ENCODE data around the gene NACC2. TPM values are rescaled to one million over a fixed set of nuclear protein-coding genes. Genes with fewer than 3 reads are reported as not detected.

Gene NACC2
- total RNA-seq, 2 experiments from 2014 or later, result 6.0 to 6.2 TPM

DNA sequence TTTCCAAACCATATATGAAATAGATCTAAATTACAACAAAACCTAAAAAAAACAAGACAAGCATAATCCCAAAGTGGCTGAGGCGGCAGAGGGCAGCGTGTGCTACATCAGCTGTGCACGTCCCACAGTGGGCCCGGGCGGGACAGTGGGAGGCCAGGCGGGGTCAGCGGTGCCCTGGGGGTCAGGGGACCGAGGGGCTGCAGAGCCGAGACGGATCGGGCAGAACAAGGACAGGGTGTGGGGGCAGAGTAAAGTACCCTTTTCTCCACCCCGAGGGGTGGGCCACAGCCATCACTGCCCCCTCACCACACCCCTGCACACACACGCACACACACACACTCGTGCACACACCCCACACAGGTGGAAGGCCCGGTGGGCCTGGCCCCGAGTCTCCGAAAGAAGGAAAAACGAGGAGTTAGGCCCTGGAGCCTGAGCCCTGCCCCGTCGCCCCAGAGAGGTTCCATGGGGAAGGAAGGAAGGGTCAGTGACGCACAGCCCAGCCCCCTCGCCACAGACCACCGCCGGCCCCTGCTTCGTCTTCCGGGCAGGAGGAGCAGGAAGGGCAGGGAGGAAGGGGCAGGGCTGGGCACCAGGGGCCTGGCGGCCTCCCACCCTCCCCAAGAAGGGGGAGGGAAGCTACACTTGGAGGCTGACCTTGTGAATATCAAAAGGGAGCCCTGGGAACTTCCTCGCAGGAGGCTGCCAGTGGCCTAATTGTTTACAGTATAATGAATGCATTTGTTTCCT, 84.3 kb downstream of the NACC2 start:
- Mint-ChIP-seq H3K4me1 (ENCODE audit: low read depth) (no peaks in the 10 kb centered on the region), H3K4me3 (no peak overlapping the region), H3K9me3 (no peaks in the 10 kb centered on the region), H3K27me3 (no peaks in the 10 kb centered on the region), H3K36me3 (ENCODE audit: low read depth) (no peaks in the 10 kb centered on the region), H3K27ac (no peak overlapping the region)
- intact Hi-C loops (cut with micrococcal nuclease), result no loop called here
- no peak for ATAC-seq
- TF ChIP-seq, protein P1, sequence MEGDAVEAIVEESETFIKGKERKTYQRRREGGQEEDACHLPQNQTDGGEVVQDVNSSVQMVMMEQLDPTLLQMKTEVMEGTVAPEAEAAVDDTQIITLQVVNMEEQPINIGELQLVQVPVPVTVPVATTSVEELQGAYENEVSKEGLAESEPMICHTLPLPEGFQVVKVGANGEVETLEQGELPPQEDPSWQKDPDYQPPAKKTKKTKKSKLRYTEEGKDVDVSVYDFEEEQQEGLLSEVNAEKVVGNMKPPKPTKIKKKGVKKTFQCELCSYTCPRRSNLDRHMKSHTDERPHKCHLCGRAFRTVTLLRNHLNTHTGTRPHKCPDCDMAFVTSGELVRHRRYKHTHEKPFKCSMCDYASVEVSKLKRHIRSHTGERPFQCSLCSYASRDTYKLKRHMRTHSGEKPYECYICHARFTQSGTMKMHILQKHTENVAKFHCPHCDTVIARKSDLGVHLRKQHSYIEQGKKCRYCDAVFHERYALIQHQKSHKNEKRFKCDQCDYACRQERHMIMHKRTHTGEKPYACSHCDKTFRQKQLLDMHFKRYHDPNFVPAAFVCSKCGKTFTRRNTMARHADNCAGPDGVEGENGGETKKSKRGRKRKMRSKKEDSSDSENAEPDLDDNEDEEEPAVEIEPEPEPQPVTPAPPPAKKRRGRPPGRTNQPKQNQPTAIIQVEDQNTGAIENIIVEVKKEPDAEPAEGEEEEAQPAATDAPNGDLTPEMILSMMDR (IDR thresholded peaks at IDR 0.05), result no peak
- POLR2A ChIA-PET, result no interaction called here
- CTCF ChIA-PET, result no interaction called here
- DNase-seq, result no peak

DNA sequence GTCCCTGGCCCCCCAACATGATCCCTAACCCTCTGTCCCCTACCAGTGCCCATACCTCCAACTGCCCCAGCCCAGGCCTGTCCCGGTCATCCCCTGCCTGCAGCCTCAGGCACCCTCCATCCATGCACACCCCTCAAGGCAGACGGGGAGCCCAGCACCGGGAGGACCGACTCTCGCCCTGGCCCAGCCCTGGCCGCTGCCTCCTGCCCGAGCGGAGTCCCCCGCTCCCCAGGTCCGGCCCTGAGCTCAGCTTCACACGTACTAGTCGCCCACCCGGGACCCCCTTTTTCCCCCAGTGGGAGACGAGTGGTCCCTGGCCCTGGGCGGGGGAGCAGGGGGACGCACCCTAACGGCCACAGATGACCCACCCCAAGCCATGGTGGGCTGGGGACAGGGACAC, 84.9 kb downstream of the NACC2 start:
- ATAC-seq (no peak), DNase-seq (no peak)
- Mint-ChIP-seq H3K4me1 (ENCODE audit: low read depth) (no peaks in the 10 kb centered on the region), H3K4me3 (no peak overlapping the region), H3K36me3 (ENCODE audit: low read depth) (no peaks in the 10 kb centered on the region), H3K9me3 (no peaks in the 10 kb centered on the region), H3K27me3 (no peaks in the 10 kb centered on the region), H3K27ac (no peak overlapping the region)
- TF ChIP-seq, protein P1 (IDR thresholded peaks at IDR 0.05), result no peak
- ChIA-PET POLR2A (no interaction called here), CTCF (no interaction called here)
- intact Hi-C loops (cut with micrococcal nuclease), result no loop called here

- no peak overlapping the region for H3K27ac Mint-ChIP-seq
- ATAC-seq (no peak), DNase-seq (no peak)
- no peaks in the 10 kb centered on the region for H3K4me1 Mint-ChIP-seq (ENCODE audit: low read depth)
- CTCF ChIA-PET, result no interaction called here
- no peak overlapping the region for H3K4me3 Mint-ChIP-seq
- no peaks in the 10 kb centered on the region for H3K36me3 Mint-ChIP-seq (ENCODE audit: low read depth)
- POLR2A ChIA-PET, result no interaction called here
- no peaks in the 10 kb centered on the region for H3K27me3 Mint-ChIP-seq
- no peaks in the 10 kb centered on the region for H3K9me3 Mint-ChIP-seq
- TF ChIP-seq, protein P1 (IDR thresholded peaks at IDR 0.05), result no peak
- intact Hi-C loops (cut with micrococcal nuclease), result no loop called here
Observed at GRCh38 chr9:136009516-136009915, 85.6 kb downstream of the NACC2 start.

DNA sequence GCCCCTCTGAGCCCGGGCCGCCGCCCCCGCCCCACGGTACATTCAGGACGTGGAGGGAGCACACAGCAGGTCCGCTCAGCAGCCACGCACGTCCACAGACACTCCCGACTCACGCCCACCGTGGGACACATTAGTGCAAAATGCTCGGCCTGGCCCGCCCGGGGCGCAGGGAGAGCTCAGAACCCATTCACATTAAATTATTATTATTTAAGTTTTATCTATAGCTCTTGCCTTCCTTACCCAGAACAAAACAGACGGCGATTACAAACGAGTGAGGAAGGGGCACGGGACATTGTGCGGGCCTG, 86.4 kb downstream of the NACC2 start:
- ChIA-PET CTCF (no interaction called here), POLR2A (no interaction called here)
- no peak for DNase-seq
- H3K27me3 Mint-ChIP-seq, result no peaks in the 10 kb centered on the region
- no peak overlapping the region for H3K27ac Mint-ChIP-seq
- H3K4me1 Mint-ChIP-seq (ENCODE audit: low read depth), result no peaks in the 10 kb centered on the region
- intact Hi-C loops (cut with micrococcal nuclease), result no loop called here
- TF ChIP-seq, protein P1 (IDR thresholded peaks at IDR 0.05), result no peak
- H3K9me3 Mint-ChIP-seq, result no peaks in the 10 kb centered on the region
- H3K36me3 Mint-ChIP-seq (ENCODE audit: low read depth), result no peaks in the 10 kb centered on the region
- no peak for ATAC-seq
- no peak overlapping the region for H3K4me3 Mint-ChIP-seq

DNA sequence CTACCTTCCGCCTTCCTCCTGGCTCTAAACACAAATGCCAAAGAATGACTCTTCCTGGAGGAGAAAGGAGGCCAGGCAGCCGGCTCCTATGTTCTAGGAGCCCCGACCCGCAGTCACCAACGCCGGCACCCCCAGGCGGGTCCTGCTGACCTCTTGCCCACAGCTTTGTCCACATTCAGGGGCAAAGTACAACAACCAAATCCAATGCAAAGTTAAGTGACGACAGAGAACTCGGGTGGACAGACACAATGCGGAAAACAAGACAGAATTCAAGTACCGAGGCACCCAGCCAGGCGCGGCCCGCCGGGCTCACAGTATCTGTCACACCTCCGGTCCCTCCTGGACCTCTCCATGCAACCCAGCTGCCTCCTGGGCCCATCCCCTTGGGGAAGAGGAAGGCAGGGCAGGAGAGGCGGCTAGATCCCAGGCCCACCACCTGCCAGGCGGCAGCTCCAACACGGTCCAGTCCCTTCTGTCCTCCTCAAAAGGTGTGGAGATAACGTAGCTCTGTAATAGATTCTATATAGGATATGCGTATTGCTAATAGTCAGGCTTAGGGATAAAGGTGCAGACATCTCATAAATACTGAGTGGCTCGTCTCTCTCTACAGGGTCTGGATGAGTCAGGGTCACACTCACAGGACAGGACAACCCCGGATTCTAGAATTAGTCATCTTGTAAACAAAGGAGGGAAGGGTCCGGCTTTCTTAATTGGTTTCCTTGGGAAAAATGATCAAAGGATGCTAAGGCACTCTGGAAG, 87.0 kb downstream of the NACC2 start:
- Mint-ChIP-seq H3K9me3 (no peaks in the 10 kb centered on the region), H3K4me1 (ENCODE audit: low read depth) (no peaks in the 10 kb centered on the region), H3K27ac (no peak overlapping the region), H3K36me3 (ENCODE audit: low read depth) (no peaks in the 10 kb centered on the region), H3K27me3 (no peaks in the 10 kb centered on the region), H3K4me3 (no peak overlapping the region)
- TF ChIP-seq, protein P1 (IDR thresholded peaks at IDR 0.05), result no peak
- ATAC-seq, result no peak
- POLR2A ChIA-PET, result no interaction called here
- DNase-seq, result no peak
- intact Hi-C loops (cut with micrococcal nuclease), result no loop called here
- CTCF ChIA-PET, result no interaction called here

Data from activated CD8-positive, alpha-beta T cell treated with anti-CD3 and anti-CD28 coated beads for 36 hours (primary cell).